Spleen (tissue), 11 donors: ENCODE results near the gene SLC39A3. TPM values are rescaled to one million over a fixed set of nuclear protein-coding genes. Genes with fewer than 3 reads are reported as not detected.

ENCODE experiments used
- DNase-seq: peaks from one replicate; pipeline ENCODE4 v3.0.0-alpha.2; 2020
- H3K27ac ChIP-seq, 8 donors: fragments of 200-600 bp; sonication (generic) in 7 of 8; 1 replicate in 4 of 8; 2 replicates in 4 of 8; pipeline versions ENCODE4 v1.5.0 to v1.8.0; 2016 to 2021; ENCODE audit warnings: inconsistent platforms in 4 of 8, mild to moderate bottlenecking in 4 of 8, moderate library complexity in 1 of 8
- H3K27me3 ChIP-seq, 7 donors: fragments of 200-600 bp; sonication (generic) in 6 of 7; replicated peaks in 1 of 7; 1 replicate in 4 of 7; 2 replicates in 3 of 7; pipeline versions ENCODE4 v1.5.0 to v1.8.0; 2016 to 2021; ENCODE audit warnings: inconsistent platforms in 3 of 7, mild to moderate bottlenecking in 1 of 7
- H3K36me3 ChIP-seq, 6 donors: fragments of 200-600 bp; sonication (generic) in 5 of 6; 1 replicate in 4 of 6; 2 replicates in 2 of 6; pipeline versions ENCODE4 v1.5.0 to v1.8.0; 2016 to 2021; ENCODE audit warnings: inconsistent platforms in 2 of 6
- H3K4me1 ChIP-seq, 6 donors: fragments of 200-600 bp; sonication (generic) in 5 of 6; 1 replicate in 3 of 6; 2 replicates in 3 of 6; pipeline versions ENCODE4 v1.5.0 to v1.8.0; 2016 to 2021; ENCODE audit warnings: inconsistent platforms in 3 of 6
- H3K4me3 ChIP-seq, 8 donors: fragments of 200-600 bp; sonication (generic) in 7 of 8; 1 replicate in 4 of 8; 2 replicates in 4 of 8; pipeline versions ENCODE4 v1.5.0 to v1.8.0; 2016 to 2021; ENCODE audit warnings: inconsistent platforms in 4 of 8, mild to moderate bottlenecking in 4 of 8, moderate library complexity in 2 of 8
- H3K9me3 ChIP-seq, 8 donors: fragments of 200-600 bp; sonication (generic) in 7 of 8; 1 replicate in 4 of 8; 2 replicates in 4 of 8; pipeline versions ENCODE4 v1.5.0 to v1.8.0; 2016 to 2021; ENCODE audit warnings: inconsistent platforms in 4 of 8
- CTCF ChIP-seq, 11 experiments: fragments of 200-600 bp in 7 of 11; fragments of 450-650 bp in 4 of 11; sonication (generic) in 4 of 11; IDR thresholded peaks in 8 of 11; conservative IDR thresholded peaks in 3 of 11; 1 replicate in 7 of 11; 2 replicates in 4 of 11; pipeline versions ENCODE4 v1.4.0 to v1.8.0; 2016 to 2021; ENCODE audit warnings: antibody characterized with exemption in 11 of 11, inconsistent platforms in 4 of 11, mild to moderate bottlenecking in 1 of 11
- POLR2A ChIP-seq, 3 donors: fragments of 450-650 bp; IDR thresholded peaks; one replicate each; pipeline ENCODE4 v1.5.1; 2017; ENCODE audit warnings: antibody characterized with exemption in 3 of 3, mild to moderate bottlenecking in 1 of 3
- POLR2AphosphoS5 ChIP-seq, 3 donors: sonication (generic); formaldehyde crosslinking; IDR thresholded peaks; one replicate each; pipeline ENCODE4 v1.5.1; 2017; ENCODE audit warnings: antibody characterized with exemption in 3 of 3
- WGBS, 5 donors: extraction: QIAGEN DNeasy Blood & Tissue Kit in 3 of 5; methylation state at CpG; one replicate each; pipeline versions ENCODE4 v1.1.5 to v1.1.7; 2013 to 2018; 5-methylcytosine and 5-hydroxymethylcytosine counted together
- intact Hi-C: fragments of 100-400 bp; cut with DNase I; formaldehyde crosslinking; loops from one replicate; pipeline ENCODE4 v1.15.0; 2023; ENCODE audit warnings: low total_unique reads
- polyA plus RNA-seq, 3 donors: library from polyadenylated mRNA; stranded (reverse); fragments of 200-250 nt; gene quantifications; one replicate each; pipeline ENCODE4 v1.2.1, GENCODE V29; 2013
- total RNA-seq, 7 donors: library from RNA; depleted of rRNA in 3 of 7; stranded (reverse); fragments of >200 nt in 3 of 7; fragmentation: NEBNext Ultra II Directional in 4 of 7; extraction: Animal tissue kit (Norgen Biotek cat#: 25700) in 4 of 7; gene quantifications; one replicate each; pipeline versions ENCODE4 v1.1.0 to v1.2.1, GENCODE V29; 2016 to 2021
- donor health status: healthy with polysubstance abuse.
- donor health status: DM: no; HTN: no; CAD: no; lungs with moderate emphysema.
- donor health status: DM: no; HTN: no; CAD: no.
- donor health status: Bipolar disorder and iron deficiency.
- donor health status: healthy.
- donor health status: DM: no; HTN: no; CAD: no.
- donor health status: DM: yes; HTN: yes; CAD: no.

SLC39A3 gene
- total and polyA plus RNA-seq, 10 donors = 19.1 to 42.6 (median 27.4) TPM

- H3K4me3 ChIP-seq = peak overlapping the region in 1 of 8 donors; percentile 28
These were observed 54.6 kb downstream of the SLC39A3 start for GRCh38 chr19:2685204-2685704.

GRCh38 chr19:2683430-2684003 is 56.3 kb downstream of the SLC39A3 start:
- H3K27ac ChIP-seq = peak overlapping the region in 3 of 8 donors; percentile 86 to 92 (median 87)
- intact Hi-C loops = no loop called here
- no peaks in the 10 kb centered on the region for H3K27me3 ChIP-seq
- no peaks in the 10 kb centered on the region for H3K9me3 ChIP-seq
- H3K4me3 ChIP-seq = no peak overlapping the region
- DNase-seq = no peak
- 88 to 95% (median 91%) methylated on average over 20 of the region's 20 CpGs for WGBS, 5 donors
- no peak for TF ChIP-seq CTCF (IDR thresholded peaks at IDR 0.05 in 8 of 11, conservative IDR thresholded peaks at IDR 0.05 in 3 of 11)
- TF ChIP-seq POLR2A (IDR thresholded peaks at IDR 0.05) = no peak
- TF ChIP-seq POLR2AphosphoS5 (IDR thresholded peaks at IDR 0.05) = no peak
- peaks cover 0 to 16% (median 1%) of the 10 kb centered on the region in 6 donors for H3K36me3 ChIP-seq
- peaks cover 0 to 72% (median 7%) of the 10 kb centered on the region in 6 donors for H3K4me1 ChIP-seq

More at GRCh38 chr19:2685204-2685704, 54.6 kb downstream of the SLC39A3 start:
- intact Hi-C loops = no loop called here
- no peak for DNase-seq
- 83 to 94% (median 87%) methylated on average over 6 of the region's 6 CpGs for WGBS, 5 donors
- Histone ChIP-seq H3K4me1 (peaks cover 0 to 61% (median 7%) of the 10 kb centered on the region in 6 donors), H3K9me3 (no peaks in the 10 kb centered on the region), H3K36me3 (peaks cover 0 to 16% (median 1%) of the 10 kb centered on the region in 6 donors), H3K27me3 (no peaks in the 10 kb centered on the region), H3K27ac (peak overlapping the region; percentile 38 to 83 (median 74))
- no peak for TF ChIP-seq CTCF (IDR thresholded peaks at IDR 0.05 in 8 of 11, conservative IDR thresholded peaks at IDR 0.05 in 3 of 11)
- TF ChIP-seq POLR2A (IDR thresholded peaks at IDR 0.05) = no peak
- TF ChIP-seq POLR2AphosphoS5 (IDR thresholded peaks at IDR 0.05) = no peak

Other genes starting within 250 kb of the SLC39A3 start
- gene GNG7, start 37.3 kb downstream of the SLC39A3 start, total RNA-seq = 10 to 100 TPM; 17.2 to 27.5 (median 19.4) TPM
- 10 to 100 TPM; 17.3 to 34.6 (median 17.9) TPM for gene GNG7, start 37.3 kb downstream of the SLC39A3 start, polyA plus RNA-seq
- gene DIRAS1, start 18.6 kb downstream of the SLC39A3 start, total RNA-seq = 1 to 10 TPM; 2.5 to 5.6 (median 3.5) TPM
- gene DIRAS1, start 18.6 kb downstream of the SLC39A3 start, polyA plus RNA-seq = 10 to 100 TPM in 1 of 3 donors, 1 to 10 TPM in 2; 1.3 to 17.1 (median 3.6) TPM
- 10 to 100 TPM; 39.7 to 59.7 (median 46.5) TPM for gene SGTA, start 43.3 kb upstream of the SLC39A3 start, total RNA-seq
- 10 to 100 TPM; 36.5 to 63.0 (median 40.0) TPM for gene SGTA, start 43.3 kb upstream of the SLC39A3 start, polyA plus RNA-seq
- 10 to 100 TPM; 31.0 to 48.8 (median 37.4) TPM for gene THOP1, start 45.5 kb upstream of the SLC39A3 start, total RNA-seq
- gene THOP1, start 45.5 kb upstream of the SLC39A3 start, polyA plus RNA-seq = 10 to 100 TPM; 55.5 to 96.2 (median 59.0) TPM
- gene ZNF554, start 79.9 kb upstream of the SLC39A3 start, total RNA-seq = 1 to 10 TPM; 3.6 to 7.1 (median 4.5) TPM
- gene ZNF554, start 79.9 kb upstream of the SLC39A3 start, polyA plus RNA-seq = 1 to 10 TPM; 1.4 to 4.0 (median 2.3) TPM
- 10 to 100 TPM in 2 of 7 donors, 1 to 10 TPM in 5; 5.4 to 10.8 (median 8.3) TPM for gene ZNF555, start 101.5 kb upstream of the SLC39A3 start, total RNA-seq
- gene ZNF555, start 101.5 kb upstream of the SLC39A3 start, polyA plus RNA-seq = 1 to 10 TPM; 1.4 to 2.7 (median 2.2) TPM
- gene ZNF556, start 127.3 kb upstream of the SLC39A3 start, total RNA-seq = under 1 TPM in 3 of 7 donors, not detected in 4; 0.22 to 0.27 (median 0.26) TPM
- under 1 TPM in 2 of 3 donors, not detected in 1; under 0.01 to 0.02 TPM for gene ZNF556, start 127.3 kb upstream of the SLC39A3 start, polyA plus RNA-seq
- gene ZNF57, start 160.9 kb upstream of the SLC39A3 start, total RNA-seq = 1 to 10 TPM; 2.0 to 3.9 (median 3.3) TPM
- gene ZNF57, start 160.9 kb upstream of the SLC39A3 start, polyA plus RNA-seq = 1 to 10 TPM; 2.3 to 2.6 (median 2.3) TPM
- gene ZNF77, start 205.0 kb upstream of the SLC39A3 start, total RNA-seq = 1 to 10 TPM; 3.9 to 7.5 (median 4.5) TPM
- gene ZNF77, start 205.0 kb upstream of the SLC39A3 start, polyA plus RNA-seq = 1 to 10 TPM; 2.2 to 2.9 (median 2.8) TPM
- gene TLE6, start 237.5 kb upstream of the SLC39A3 start, total RNA-seq = 1 to 10 TPM in 5 of 7 donors, under 1 TPM in 2; 0.60 to 4.1 (median 1.4) TPM
- gene TLE6, start 237.5 kb upstream of the SLC39A3 start, polyA plus RNA-seq = 1 to 10 TPM; 1.9 to 2.7 (median 2.2) TPM